ENCODE data around the gene PMFBP1. TPM values are rescaled to one million over a fixed set of nuclear protein-coding genes. Genes with fewer than 3 reads are reported as not detected.
A peak's percentile ranks its signal among the peaks of the same experiment; 100 is the strongest.

Gene PMFBP1
- polyA plus RNA-seq, 10 donors: 0.74 to 3.2 (median 1.5) TPM

DNA sequence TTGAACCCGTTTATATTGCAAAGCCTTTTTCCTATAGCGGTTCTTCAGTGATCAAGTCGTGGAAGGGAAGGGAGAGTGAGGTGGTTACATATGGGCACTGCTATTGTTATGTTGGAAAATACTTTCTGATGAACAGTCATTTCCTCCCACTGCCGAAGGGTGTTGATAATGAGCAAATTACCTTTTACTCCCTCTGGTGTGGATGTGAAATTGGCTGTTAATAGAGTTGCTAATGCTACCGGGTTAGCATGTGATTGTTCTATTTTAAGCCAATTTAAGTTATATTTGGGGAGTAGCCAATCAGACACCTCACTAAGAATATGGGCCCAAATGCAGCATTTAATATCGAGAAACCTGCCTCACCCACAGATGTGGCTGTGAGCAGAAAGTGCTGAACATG, 15.6 kb upstream of the PMFBP1 start:
- no peak for DNase-seq

DNA sequence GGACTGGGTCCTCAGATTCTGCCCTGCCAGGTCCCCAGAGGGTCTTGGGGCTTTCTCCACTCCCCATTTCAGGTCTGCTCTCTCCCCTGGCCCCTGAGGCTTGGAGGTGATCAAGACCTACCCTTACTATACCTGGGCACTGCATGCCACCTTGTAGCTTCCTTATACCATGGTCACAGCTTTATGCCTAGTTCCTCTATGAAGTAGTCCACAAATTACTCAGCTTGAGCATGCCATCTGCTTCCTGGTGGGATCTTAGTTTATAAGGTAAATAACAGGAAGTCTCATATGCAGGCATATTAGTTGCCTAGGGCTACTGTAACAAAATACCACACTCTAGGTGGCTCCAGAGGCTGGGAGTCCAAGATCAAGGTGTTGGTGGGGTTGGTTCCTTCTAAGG, 11.0 kb upstream of the PMFBP1 start:
- no peak for DNase-seq

DNA sequence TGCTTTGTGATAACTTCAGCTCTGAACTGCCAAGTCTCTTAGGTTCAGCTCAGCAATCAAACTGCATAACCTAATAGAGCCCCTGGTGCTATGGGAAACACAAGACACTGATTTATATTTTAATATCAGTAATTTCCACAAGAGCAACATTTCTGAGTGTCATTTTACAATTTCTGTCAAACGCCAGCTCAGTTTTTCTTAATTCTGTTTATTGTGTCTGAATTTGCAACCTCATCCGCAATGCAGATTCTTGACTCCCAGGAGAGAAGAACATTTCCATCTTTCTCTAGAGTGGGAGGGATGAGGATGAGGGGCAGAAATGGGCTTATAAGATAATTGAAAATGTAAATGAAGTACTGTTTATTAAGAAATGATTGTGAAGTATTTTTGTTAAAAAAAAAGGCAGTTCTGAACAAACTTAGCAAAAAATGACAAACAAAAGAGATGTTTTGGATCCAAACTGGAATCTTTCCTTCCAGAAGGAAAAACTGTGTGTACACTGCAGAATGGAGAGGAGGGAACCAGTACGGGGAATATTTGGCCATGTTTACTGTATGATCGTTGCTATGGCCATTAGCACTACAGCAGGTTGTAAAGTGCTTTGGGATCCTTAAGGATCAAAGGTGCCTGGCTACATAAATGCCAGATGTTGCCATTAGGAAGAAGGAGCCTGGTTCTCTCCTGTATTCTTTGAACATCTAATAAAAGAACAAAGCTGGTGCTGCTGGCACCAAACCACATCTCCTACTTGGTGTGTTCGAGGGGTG, 7.4 kb upstream of the PMFBP1 start:
- peak in 2 of 3 donors; percentile 45 to 72 for DNase-seq

DNA sequence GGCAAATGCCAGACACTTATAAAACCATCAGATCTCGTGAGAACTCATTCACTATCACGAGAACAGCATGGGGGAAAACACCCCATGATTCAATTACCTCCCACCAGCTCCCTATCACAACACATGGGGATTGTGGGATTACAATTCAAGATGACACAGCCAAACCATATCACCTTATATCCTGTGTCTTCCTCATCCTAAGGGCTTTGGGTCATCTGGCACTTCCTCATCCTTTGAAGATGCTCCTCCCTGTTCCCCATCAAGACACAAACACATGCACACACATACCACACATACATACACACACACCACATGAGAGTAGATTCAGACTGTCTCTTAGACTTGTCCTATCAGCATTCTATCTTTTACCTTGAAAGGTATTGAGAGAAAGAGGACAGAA, 2.8 kb upstream of the PMFBP1 start:
- no peak for DNase-seq

- no peak for DNase-seq
Observed at GRCh38 chr16:72173997-72174396, 2.0 kb upstream of the PMFBP1 start.

DNA sequence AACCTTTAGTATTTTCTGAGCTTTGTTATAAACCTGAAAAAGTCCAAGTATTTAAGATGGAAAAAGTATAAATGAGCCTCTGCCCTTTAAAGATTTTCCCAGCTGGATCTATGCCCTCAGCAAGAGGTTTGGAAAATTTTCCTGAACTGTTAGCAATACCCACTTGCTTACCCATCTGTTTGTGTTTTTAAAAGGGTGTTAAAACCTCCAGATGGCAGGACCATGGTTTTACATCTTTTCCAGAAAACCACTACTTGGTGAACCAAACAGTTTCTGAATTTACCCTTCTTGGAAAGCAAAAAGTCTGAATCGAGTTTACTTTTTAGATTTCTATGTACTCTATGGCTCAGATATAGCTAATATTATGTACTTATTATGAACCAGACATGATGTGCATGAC, 719 bp downstream of the PMFBP1 start:
- no peak for DNase-seq

DNA sequence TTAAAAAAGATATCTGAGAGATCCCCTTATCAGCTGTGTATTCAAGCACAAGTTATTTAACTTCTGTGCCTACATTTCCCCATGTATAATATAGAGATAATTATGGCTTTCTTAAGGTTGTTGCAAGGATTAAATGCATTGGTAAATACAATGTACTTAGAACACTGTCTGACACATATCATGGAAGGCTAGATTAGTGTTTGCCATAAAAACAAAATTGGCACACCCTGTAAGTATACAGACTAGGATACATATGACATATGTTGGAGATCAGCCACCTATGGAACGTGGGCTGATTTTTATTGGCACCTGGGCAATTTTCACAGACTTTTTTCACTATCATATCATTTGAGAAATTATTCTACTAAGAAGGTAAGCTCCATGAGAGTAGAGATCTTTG, 2.2 kb downstream of the PMFBP1 start:
- DNase-seq: no peak

- DNase-seq: no peak
Observed at GRCh38 chr16:72168365-72168764, 3.6 kb downstream of the PMFBP1 start.

DNA sequence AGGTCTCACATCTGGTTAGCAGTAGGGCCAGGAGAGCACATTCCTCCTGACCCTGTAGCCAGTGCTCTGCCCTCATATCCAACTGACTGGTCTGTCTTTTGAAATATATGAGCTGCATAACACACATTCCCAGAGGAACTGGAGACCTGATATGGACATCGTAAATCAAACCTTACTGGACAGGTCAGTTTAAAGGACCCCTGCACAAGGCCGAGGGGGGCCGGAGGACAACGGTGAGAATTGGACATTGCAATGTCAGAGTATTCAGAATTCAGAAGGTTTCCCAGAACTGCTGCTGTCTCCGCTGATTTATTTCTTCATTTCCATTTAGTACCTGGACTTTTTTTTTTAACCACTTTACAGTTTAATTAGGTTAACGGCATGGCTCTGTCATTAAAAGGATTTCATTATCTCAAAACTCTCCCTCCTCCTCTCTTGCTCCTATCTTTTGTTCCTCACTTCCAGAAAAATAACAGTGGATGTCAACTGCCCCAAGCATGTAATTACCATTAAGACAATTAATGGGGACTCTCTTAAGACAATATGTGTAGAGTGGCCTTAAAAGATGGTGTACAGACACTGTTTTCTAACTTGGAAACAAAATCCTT, 4.9 kb downstream of the PMFBP1 start:
- no peak for DNase-seq

- no peak for DNase-seq
Observed at GRCh38 chr16:72166151-72166550, 5.8 kb downstream of the PMFBP1 start.

GRCh38 chr16:72164691-72165090, 7.3 kb downstream of the PMFBP1 start:
- DNase-seq: no peak

GRCh38 chr16:72162105-72162692, 9.8 kb downstream of the PMFBP1 start:
- no peak for DNase-seq

DNA sequence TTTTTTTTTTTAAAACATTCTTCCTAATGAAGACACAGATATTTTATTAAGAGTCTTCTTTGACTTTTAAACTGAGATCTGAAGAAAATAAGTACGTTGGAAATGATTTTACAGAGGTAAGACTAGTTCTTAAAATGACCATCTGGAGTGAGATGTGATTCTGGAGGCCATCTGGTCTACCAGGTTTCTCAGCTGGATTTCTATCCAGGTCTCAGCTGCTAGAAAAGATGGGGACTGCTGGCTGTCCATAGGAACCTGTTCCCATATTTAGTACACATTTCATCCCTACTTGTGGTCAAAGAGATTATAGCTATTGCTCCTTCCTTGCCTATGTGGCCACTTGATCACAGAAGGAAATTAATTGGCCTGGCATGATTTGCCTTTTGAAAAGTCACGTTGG, 12.2 kb downstream of the PMFBP1 start:
- DNase-seq: no peak

GRCh38 chr16:72159386-72159785, 12.6 kb downstream of the PMFBP1 start:
- DNase-seq: peak in 1 of 3 donors; percentile 14

DNA sequence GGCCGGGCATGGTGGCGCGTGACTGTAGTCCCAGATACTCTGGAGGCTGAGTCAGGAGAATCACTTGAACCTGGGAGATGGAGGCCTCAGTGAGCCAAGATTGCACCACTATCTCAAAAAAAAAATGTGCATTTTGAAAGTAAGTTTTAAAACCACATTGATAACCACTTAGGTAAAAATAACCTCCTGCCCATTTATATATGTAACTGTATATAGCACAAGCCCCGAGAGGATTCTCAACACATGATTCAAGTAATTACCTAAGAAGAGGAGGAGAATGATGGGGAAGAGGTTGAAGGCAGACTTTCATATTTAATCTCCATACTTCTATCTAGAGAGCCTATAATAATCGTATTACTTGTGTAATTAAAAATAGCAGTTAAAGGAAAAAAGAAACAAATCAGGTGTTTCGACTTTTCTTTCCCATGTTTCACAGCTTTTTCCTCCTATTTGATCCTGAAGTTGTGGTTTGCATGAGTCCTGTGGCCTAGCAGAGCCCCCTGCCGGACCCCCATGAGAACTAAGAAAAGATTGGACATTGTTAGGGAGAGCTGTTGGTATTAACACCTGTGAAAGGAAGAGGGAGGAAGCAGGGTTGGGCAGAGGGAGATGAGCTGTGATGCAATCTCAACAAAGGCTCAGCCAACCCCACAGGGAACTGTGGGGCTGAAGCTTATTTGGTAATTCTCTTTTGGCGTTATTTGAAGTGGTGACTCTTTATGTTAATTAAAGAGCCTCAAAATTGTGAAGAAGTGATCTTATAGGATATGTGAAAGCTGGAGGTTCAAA, 22.1 kb downstream of the PMFBP1 start:
- DNase-seq: no peak

DNA sequence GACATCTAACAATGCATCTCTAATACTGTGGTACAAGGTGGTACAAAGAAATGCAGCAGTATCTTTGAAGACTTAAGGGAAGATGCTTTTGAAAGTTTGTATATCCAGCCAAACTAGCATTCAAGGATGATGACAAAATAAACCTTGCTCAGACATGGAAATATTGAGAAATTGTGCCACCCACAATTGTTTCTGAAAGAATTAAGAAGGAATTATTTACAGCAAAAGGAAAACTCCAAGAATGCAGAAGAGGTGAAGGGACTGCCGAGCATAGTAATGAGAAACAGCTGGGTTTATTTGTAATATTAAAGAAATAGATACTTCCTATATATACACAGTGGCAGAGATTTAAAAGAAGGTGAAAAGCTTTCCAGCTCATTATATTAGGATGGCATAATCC, 29.5 kb downstream of the PMFBP1 start:
- DNase-seq: no peak

- no peak for DNase-seq
Observed at GRCh38 chr16:72139908-72140307, 32.0 kb downstream of the PMFBP1 start.

DNA sequence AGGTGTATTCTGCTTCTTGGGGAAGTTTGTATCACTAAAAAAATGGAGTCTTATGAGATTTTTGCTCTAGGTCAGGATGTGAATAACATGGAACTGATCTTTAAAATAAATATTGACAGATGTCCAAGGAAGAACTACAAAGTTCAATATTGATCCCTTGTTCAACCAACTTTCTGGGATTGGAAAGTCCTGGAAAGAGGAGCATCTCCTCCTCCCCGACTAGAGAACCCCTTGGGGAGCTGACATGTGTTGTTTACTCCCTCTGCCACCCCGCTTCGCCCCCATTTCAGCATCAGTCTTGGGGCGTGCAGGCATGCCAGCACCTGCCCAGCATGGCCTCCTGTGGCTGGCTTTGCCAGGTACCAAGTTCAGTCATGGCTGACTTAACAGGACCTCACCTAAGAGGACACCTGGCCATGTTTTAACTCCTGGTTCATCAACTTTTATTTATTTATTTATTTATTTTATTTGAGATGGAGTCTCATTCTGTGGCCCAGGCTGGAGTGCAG, 33.8 kb downstream of the PMFBP1 start:
- DNase-seq: no peak

DNA sequence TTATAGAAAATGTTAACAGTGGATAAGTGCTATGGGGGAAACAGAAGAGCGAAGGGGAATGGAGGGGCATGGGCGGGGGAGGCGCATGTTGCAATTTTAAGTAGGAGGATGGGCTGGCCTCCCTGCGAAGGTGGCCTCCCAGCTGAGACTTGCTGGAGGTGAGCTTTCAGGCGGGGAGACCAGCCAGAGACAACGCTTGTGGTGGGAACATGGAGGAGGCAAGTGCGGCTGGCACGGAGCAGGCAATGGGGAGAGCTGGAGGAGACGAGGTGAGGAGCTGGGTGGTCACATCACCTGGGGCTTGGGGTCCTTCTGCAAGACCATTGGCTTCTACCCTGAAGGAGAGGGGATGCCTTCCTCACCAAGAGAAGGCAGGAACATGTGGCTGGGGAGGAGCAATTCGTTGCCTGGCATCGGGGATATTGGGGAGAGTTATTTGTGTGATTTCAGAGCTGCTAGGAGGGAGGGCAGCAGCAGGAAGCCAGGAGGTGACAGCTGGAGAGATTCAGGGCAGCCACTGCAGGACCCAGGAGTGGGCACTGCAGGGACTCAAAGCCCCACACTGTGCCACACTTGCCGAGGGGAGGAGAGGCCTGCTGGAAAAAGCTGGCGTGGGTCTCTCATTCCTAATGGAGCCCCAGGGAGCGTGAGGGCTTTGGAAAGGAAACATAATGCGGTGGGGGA, 34.4 kb downstream of the PMFBP1 start:
- no peak for DNase-seq

DNA sequence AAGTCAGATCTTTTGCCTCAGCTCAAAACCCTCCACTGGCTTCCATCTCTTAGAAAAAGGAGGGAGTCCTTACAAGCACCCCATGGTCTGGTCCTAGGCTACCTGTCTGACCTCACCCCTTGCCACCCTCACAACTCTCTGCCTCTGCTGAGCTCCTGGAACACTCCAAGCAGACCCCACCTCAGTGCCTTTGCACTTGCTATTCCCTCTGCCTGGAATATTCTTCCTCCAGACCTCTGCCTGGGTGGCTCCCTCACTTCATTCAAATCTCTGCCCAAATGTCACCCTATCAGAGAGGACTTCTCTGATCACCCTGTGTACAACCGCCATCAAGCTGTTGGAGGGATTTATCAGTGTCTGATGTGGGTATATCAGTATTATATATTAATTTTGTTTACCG, 37.4 kb downstream of the PMFBP1 start:
- DNase-seq: no peak

DNA sequence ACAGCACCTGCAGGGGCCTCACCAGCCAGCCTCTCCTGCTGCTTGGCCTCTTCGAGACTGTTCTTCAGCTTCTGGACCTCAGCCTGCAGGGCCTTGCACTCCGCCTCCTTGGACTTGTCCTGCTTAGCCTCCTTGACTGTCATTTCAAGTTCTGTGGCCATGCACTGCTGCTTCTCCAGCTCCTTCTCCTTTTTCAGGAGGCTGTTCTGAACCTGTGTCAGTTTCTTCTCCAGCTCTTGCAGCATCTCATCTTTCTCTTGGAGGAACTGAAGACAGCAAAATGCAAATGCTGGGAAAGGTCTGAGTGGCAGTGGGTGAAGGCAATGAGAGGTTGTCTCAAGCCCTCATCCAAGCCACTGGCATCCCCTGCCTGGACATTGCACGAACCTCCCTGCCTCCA, 39.2 kb downstream of the PMFBP1 start:
- DNase-seq: no peak

GRCh38 chr16:72131036-72131435, 40.9 kb downstream of the PMFBP1 start:
- DNase-seq: no peak

Measured in muscle of back (tissue), 11 donors.